ENCODE measurements around the gene YWHAH. TPM values are rescaled to one million over a fixed set of nuclear protein-coding genes. Genes with fewer than 3 reads are reported as not detected.
A peak's percentile ranks its signal among the peaks of the same experiment; 100 is the strongest.

The YWHAH gene
- total and polyA plus RNA-seq, 4 donors: 50.1 to 151 (median 90.0) TPM

DNA sequence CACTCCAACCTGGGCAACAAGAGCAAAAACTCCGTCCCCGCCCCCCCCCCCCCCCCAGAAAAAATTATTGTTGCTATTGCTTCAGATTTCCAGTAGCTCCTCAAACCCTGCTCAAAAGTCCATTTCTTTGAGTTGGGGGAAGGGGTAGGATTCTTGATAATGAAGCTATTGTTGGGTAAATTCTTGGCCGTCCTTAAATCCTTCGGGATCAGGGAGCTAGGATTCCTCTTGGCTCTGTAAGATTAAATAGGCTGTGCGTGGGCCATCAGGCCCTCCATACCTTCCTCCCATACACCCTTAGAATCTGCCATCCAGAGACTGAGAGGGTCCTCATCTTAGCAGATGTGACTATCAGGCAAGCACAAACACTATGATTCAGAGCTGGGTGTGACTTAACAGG lies 16.4 kb downstream of the YWHAH start:
- Histone ChIP-seq H3K9ac (ENCODE audit: insufficient read depth in 1 of 2, low read length in 2 of 2) (no peak overlapping the region), H3K36me3 (ENCODE audit: control insufficient read depth in 4 of 4, insufficient read depth in 4 of 4, low read length in 4 of 4) (peaks cover 8 to 16% (median 13%) of the 10 kb centered on the region in 4 donors), H3K9me3 (ENCODE audit: control insufficient read depth in 4 of 4, insufficient read depth in 3 of 4, low read length in 3 of 4) (no peaks in the 10 kb centered on the region), H3K4me1 (ENCODE audit: control insufficient read depth in 5 of 5, insufficient read depth in 5 of 5, low read length in 5 of 5) (no peaks in the 10 kb centered on the region), H3K27me3 (ENCODE audit: control insufficient read depth in 3 of 3, insufficient read depth in 3 of 3, low read length in 2 of 3) (no peaks in the 10 kb centered on the region), H3K27ac (ENCODE audit: low read depth in 1 of 2, low read length in 1 of 2) (no peak overlapping the region), H3K4me3 (no peak overlapping the region)
- TF ChIP-seq, protein P1, sequence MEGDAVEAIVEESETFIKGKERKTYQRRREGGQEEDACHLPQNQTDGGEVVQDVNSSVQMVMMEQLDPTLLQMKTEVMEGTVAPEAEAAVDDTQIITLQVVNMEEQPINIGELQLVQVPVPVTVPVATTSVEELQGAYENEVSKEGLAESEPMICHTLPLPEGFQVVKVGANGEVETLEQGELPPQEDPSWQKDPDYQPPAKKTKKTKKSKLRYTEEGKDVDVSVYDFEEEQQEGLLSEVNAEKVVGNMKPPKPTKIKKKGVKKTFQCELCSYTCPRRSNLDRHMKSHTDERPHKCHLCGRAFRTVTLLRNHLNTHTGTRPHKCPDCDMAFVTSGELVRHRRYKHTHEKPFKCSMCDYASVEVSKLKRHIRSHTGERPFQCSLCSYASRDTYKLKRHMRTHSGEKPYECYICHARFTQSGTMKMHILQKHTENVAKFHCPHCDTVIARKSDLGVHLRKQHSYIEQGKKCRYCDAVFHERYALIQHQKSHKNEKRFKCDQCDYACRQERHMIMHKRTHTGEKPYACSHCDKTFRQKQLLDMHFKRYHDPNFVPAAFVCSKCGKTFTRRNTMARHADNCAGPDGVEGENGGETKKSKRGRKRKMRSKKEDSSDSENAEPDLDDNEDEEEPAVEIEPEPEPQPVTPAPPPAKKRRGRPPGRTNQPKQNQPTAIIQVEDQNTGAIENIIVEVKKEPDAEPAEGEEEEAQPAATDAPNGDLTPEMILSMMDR (IDR thresholded peaks at IDR 0.05; ENCODE audit: control extremely low read depth, extremely low read depth): no peak
- 73 to 80% methylated on average over 5 of the region's 5 CpGs for WGBS, 2 donors
- ATAC-seq (ENCODE audit: insufficient read depth, low FRiP score) (no peak), DNase-seq (no peak)

DNA sequence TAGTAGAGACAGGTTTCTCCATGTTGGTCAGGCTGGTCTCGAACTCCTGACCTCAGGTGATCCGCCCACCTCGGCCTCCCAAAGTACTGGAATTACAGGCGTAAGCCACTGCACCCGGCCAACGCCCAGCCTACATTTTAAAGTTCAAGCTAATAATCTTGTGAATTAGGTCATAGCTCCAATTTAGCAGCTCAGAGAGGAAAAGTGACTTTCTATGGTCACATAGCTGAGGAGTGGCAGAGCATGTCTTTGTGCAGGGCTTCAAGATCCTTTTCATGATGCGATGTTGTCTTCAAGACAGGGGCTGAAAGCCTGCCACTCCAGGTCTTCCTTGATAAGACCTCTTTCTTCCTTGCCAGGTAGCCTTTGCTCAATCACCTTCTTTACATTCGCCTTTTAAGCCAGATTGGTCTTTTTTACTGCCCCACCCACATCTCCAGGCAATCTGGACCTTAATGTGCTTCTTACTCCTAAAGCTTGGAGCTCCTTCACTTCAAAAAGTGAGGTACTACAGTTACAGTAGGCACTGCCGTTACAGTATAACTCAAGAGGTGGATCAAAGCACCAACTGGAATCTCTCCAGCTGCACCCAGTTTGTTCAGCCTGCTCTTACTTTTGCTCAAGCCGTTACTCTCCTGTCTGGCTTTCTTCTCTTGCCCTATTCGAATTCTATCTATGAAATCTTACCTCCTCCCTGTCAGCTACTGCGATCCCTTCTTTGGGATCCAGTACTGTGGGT lies 18.2 kb downstream of the YWHAH start:
- Histone ChIP-seq H3K36me3 (ENCODE audit: control insufficient read depth in 4 of 4, insufficient read depth in 4 of 4, low read length in 4 of 4) (peaks cover 0 to 5% (median 4%) of the 10 kb centered on the region in 4 donors), H3K4me1 (ENCODE audit: control insufficient read depth in 5 of 5, insufficient read depth in 5 of 5, low read length in 5 of 5) (no peaks in the 10 kb centered on the region), H3K27ac (ENCODE audit: low read depth in 1 of 2, low read length in 1 of 2) (no peak overlapping the region), H3K4me3 (no peak overlapping the region), H3K9ac (ENCODE audit: insufficient read depth in 1 of 2, low read length in 2 of 2) (no peak overlapping the region), H3K27me3 (ENCODE audit: control insufficient read depth in 3 of 3, insufficient read depth in 3 of 3, low read length in 2 of 3) (no peaks in the 10 kb centered on the region), H3K9me3 (ENCODE audit: control insufficient read depth in 4 of 4, insufficient read depth in 3 of 4, low read length in 3 of 4) (no peaks in the 10 kb centered on the region)
- no peak for ATAC-seq (ENCODE audit: insufficient read depth, low FRiP score)
- DNase-seq: peak; percentile 19 to 77 (median 32)
- TF ChIP-seq, protein P1 (IDR thresholded peaks at IDR 0.05; ENCODE audit: control extremely low read depth, extremely low read depth): no peak
- 72 to 83% methylated on average over 12 of the region's 12 CpGs for WGBS, 2 donors

DNA sequence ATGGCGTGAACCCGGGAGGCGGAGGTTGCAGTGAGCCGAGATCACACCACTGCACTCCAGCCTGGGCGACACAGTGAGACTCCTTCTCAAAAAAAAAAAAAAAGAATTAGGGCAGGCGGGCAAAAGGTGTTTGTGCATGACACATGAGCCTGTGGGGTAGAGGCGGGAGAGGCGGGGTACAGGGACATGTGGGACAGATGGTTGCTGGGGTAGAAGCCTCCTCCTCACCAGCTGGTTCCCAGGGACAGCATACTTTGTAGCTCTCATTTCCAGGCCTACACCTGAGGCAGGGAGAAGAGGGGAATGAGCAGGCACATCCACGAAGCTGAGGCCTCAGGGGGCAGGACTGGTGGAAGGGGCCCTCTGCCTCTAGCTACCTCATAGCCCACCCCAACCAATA lies 23.7 kb downstream of the YWHAH start:
- no peak overlapping the region for H3K9ac ChIP-seq (ENCODE audit: insufficient read depth in 1 of 2, low read length in 2 of 2)
- ATAC-seq (ENCODE audit: insufficient read depth, low FRiP score) (no peak), DNase-seq (no peak)
- H3K27ac ChIP-seq (ENCODE audit: low read depth in 1 of 2, low read length in 1 of 2): no peak overlapping the region
- H3K4me1 ChIP-seq (ENCODE audit: control insufficient read depth in 5 of 5, insufficient read depth in 5 of 5, low read length in 5 of 5): peaks cover 0 to 5% (median 0%) of the 10 kb centered on the region in 5 donors
- H3K27me3 ChIP-seq (ENCODE audit: control insufficient read depth in 3 of 3, insufficient read depth in 3 of 3, low read length in 2 of 3): no peaks in the 10 kb centered on the region
- TF ChIP-seq, protein P1 (IDR thresholded peaks at IDR 0.05; ENCODE audit: control extremely low read depth, extremely low read depth): no peak
- H3K4me3 ChIP-seq: no peak overlapping the region
- WGBS, 2 donors: 95 to 98% methylated on average over 9 of the region's 9 CpGs
- no peaks in the 10 kb centered on the region for H3K9me3 ChIP-seq (ENCODE audit: control insufficient read depth in 4 of 4, insufficient read depth in 3 of 4, low read length in 3 of 4)
- no peaks in the 10 kb centered on the region for H3K36me3 ChIP-seq (ENCODE audit: control insufficient read depth in 4 of 4, insufficient read depth in 4 of 4, low read length in 4 of 4)

All from lung (tissue), 12 donors.